ENCODE data around the gene FBH1. TPM values are rescaled to one million over a fixed set of nuclear protein-coding genes. Genes with fewer than 3 reads are reported as not detected.
"Not testable (repeated sequence)": the region's sequence is repeated elsewhere in the genome, so short reads cannot be mapped to it uniquely, and the experiment has no call there.

FBH1 gene
- 70.8 TPM for total RNA-seq

- DNase-seq (ENCODE audit: low spot score): peak; percentile 99
Observed at GRCh38 chr10:5889624-5890451, at the start of gene FBH1, which contains the start of gene ANKRD16. Gene FBH1, plus strand, starts transcription at chr10:5890243. Its CDS starts 103 bp downstream, at chr10:5890346. Gene ANKRD16, minus strand, starts transcription at chr10:5889893. Its CDS starts 539 bp downstream, at chr10:5889354.

- no peak for DNase-seq (ENCODE audit: low spot score)
Observed at GRCh38 chr10:5840314-5841307, 49.4 kb upstream of the FBH1 start.

DNA sequence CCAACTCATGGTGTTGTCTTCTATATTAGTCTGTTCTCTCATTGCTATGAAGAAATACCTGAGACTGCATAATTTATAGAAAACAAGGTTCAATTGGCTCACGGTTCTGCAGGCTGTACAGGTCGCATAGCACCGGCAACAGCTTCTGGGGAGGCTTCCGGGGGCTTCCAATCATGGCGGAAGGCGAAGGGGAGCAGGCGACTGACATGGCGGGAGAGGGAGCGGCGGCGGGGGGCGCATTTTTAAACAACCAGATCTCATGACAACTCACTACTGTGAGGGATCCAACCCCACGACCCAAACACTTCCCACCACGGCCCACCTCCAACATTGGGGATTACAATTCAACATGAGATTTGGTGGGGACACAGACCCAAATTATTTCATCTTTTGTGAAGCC, 48.1 kb upstream of the FBH1 start:
- DNase-seq (ENCODE audit: low spot score): no peak

DNA sequence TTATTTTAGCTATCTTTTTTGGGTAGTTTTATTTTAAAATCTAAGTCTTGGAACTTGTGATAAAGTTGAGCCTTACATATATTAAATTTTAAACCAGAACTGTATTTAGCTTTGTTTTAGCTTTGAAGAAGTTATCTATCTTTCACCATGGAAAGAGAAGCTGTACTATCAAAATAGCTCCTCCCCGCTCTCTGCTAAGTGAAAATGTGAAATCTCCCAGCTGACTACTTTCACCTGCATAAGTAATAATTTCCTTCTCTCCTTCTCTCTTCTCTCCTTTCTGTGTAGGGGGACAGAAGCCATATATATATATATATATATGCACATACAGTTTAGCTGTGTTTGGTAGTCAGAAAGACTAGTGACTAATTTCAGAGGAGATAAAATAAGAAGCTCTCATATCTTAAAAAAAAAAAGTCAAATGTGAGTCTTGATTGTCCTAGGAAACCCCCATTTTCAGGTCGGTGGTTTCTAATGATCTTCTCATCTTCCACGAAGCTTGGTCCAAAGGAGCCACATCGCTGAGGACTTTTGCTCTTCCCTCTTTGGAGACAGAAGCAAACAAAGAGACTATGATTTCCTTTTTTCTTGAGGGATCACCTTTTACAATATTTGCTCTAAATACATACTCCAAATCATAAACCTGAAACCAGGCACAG, 46.2 kb upstream of the FBH1 start:
- DNase-seq (ENCODE audit: low spot score): no peak

DNA sequence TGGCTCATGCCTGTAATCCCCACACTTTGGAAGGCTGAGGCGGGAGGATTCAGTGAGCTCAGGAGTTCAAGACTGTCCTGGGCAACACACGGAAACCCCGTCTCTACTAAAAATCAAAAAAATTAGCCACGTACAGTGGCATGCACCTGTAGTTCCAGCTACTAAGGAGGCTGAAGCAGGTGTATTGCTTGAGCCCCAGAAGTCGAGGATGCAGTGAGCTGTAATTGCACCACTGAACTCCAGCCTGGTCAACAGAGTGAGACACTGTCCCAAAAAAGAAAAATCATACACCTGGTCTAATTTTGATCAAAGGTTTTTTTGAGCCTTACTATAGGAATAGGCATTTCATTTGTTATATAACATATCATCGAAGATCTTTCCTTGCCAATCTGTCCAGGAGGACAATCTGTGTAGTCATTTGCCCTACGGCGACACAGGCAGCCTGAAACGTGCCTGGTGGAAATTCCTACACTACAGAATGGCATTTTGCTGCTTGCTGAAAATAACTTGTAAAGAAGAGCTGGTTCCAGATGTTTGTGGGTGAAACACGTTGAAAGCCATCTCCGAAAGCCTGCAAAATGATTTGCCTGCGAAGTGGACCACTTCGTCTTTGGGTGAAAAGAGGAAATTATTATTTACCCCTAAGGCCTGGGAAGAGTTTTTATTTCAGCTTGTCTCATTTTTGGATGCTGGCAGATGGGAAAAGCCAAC, 45.5 kb upstream of the FBH1 start:
- no peak for DNase-seq (ENCODE audit: low spot score)

DNA sequence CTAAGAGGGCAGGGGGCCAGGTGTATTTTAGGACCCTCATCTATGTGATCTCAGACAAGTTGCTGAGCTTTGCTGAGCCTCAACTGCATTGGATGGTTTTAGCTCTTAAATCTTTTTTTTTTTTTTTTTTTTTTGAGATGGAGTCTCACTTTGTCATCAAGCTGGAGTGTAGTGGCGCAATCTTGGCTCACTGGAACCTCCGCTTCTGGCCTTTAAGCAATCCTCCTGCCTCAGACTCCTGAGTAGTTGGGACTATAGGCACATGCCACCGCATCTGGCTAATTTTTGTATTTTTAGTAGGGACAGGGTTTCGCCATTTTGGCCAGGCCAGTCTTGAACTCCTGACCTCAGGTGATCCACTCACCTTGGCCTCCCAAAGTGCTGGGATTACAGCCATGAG, 43.4 kb upstream of the FBH1 start:
- not testable (repeated sequence) for DNase-seq (ENCODE audit: low spot score)

DNA sequence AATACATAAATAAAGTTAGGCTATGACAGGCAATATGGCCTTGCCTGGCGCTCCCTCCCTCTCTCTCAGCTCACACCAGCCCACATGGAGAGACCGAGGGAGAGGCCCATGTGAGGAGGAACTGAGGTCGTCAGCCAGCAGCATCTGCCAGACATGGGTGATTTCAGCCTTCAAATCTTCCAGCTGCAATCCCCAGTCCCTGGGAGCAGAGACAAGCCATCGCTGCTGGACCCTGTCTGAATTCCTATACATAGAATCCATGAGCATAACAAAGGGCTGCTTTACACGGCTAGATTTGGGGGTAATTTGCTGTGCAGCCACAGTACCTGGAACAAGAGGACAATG, 35.9 kb upstream of the FBH1 start:
- no peak for DNase-seq (ENCODE audit: low spot score)

DNA sequence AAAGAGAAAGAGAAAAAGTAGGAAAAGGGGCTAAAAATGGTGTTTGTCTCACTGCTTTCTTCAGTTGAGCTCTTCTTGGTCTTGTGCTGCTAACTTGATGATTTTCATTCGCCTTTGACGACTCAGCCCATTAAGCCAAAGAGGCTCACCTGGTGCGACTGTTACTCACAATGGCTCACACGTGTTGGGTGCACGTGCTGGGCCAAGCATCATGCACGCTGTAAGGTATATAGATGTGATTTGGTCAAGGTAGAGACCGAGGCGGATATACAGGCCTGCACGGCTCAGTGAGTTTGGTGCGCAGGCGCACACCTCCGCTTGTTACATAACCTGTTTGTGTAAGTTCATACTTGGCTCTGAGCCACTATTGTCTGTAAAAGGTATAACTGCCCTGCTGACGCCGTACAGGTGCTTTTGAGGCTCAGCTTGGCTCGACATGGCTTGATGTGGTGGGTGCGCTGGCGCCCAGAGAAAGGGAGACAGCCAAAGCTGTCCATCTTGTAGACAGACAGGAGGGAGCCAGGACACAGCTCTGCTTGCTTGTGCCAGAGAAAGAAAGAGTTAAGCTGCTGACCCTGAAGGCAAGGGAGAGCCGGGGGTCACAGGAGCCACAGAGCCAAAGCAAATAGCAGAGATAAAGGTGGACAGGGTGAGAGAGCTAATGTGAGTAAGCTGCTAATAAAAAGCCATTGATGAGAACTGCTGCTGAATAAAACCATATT, 33.9 kb upstream of the FBH1 start:
- no peak for DNase-seq (ENCODE audit: low spot score)

GRCh38 chr10:5856701-5857004, 33.4 kb upstream of the FBH1 start:
- DNase-seq (ENCODE audit: low spot score): no peak

DNA sequence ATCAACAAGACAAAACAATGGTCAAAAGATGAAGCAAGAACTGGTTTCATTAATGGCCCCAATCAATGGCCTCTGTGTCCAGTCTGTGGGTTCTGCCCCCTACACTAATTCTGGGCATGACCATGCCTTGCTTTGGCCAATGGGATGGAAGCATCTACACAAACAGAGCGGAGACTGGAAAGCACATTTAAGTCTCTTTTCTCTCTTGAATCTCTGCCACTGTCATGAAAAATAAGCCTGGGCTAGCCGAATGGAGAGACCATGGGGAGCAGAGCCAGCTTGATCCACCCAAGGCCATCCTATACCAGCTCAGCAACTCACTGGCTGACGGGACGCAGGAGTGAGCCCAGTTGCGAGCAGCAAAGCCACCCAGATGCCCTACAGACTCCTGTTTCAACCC, 31.2 kb upstream of the FBH1 start:
- no peak for DNase-seq (ENCODE audit: low spot score)

GRCh38 chr10:5860066-5860465, 30.0 kb upstream of the FBH1 start:
- no peak for DNase-seq (ENCODE audit: low spot score)

DNA sequence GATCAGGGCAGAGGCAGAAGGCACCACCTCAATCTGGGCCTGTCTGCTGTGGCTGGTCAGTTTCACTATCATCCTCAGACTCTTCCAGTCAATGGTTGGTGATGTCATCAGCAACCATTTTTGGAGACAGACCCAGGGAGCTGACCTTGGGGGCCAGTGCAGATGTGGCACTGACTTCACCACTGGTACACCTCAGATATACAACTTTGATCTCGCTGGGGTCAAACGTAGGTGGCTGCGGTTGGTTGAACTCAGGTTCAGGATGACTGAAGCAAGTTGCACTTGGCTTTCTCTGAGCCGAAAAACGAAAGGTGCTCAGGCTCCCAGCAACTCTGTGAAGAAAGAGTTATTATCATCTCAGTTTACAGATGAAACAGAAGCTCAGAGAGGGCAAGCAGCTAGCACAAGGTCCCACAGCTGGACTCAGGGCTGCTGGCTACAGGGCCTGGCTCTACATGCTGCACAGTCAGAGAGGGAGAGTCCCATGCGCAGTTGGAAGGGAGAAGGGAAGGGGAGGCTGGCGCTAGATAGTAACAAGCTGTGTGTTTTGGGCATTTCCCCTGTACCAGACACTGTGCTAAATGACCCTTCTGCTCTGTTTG, 27.6 kb upstream of the FBH1 start:
- no peak for DNase-seq (ENCODE audit: low spot score)

DNA sequence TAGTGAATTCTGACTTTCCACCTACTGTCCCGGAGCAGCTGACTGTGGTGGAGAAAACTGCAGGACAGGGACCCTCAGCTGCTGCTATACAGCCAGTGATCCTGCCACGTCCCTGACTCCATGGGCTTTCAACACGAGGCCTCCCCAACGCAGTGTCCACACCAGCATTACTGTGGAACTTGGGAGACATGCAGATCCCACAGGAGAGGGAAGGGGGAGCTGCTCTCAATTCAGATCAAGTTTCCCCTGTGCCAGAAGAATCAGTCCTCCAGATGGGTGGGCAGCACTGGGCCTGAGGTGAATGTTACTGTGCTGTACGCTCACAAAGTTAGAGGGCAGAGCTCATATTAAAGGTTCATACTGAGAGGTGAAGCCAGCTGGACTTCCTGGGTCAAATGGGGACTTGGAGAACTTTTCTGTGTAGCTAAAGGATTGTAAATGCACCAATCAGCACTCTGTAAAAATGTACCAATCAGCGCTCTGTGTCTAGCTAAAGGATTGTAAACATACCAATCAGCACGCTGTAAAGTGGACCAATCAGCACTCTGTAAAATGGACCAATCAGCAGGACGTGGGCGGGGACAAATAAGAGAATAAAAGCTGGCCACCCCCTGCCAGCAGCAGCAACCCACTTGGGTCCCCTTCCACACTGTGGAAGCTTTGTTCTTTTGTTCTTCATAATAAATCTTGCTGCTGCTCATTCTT, 26.9 kb upstream of the FBH1 start:
- DNase-seq (ENCODE audit: low spot score): not testable (repeated sequence)

- DNase-seq (ENCODE audit: low spot score): not testable (repeated sequence)
Observed at GRCh38 chr10:5866451-5867081, 23.5 kb upstream of the FBH1 start.

DNA sequence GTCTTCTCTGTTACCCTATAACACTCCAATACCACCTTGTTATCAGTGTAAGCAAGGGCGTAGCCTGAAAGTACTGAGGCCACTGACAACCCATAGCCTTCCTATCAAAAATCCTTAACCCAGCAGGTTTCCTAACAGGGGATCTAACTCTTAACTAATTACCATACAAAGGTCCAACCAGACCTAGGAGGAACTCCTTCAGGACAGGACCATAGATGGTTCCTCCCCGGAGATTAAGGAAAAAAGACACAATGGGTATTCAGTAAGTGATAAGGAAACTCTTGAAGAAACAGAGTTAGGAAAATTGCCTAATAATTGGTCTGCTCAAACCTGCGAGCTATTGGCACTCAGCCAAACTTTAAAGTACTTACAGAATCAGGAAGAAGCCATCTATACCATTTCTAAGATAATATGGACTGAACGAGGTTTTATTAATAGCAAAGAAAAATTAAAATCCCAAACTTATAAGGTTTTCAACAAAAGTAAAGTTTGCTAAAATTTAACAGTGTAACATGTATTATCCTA, 22.9 kb upstream of the FBH1 start:
- not testable (repeated sequence) for DNase-seq (ENCODE audit: low spot score)

DNA sequence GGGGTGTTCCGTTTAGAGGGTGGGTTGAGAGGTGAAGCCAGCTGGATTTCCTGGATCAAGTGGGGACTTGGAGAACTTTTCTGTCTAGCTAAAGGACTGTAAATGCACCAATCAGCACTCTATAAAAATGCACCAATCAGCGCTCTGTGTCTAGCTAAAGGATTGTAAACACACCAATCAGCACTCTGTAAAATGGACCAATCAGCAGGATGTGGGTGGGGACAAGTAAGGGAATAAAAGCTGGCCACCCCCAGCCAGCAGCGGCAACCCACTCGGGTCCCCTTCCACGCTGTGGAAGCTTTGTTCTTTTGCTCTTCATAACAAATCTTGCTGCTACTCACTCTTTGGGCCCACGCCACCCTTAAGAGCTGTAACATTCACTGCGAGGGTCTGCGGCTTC, 21.7 kb upstream of the FBH1 start:
- DNase-seq (ENCODE audit: low spot score): not testable (repeated sequence)

DNA sequence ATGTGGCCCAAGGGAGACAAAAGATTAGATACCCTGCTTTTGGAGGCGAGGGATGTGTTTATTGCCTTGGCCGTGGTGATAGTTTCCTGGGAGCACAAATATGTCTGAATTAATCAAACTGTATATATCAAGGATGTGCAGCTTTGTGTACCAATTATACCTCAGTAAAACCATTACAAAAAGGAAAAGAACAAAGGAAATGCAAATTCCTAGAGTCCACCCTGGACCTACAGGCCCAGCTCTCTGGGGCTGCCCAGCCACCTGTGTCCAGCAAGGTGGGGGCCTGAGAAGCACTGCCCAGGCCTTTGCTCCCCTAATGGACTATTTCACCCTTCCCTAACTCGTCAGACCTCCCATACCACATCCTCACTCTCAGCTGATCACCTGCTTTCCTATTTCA, 20.9 kb upstream of the FBH1 start:
- no peak for DNase-seq (ENCODE audit: low spot score)

DNA sequence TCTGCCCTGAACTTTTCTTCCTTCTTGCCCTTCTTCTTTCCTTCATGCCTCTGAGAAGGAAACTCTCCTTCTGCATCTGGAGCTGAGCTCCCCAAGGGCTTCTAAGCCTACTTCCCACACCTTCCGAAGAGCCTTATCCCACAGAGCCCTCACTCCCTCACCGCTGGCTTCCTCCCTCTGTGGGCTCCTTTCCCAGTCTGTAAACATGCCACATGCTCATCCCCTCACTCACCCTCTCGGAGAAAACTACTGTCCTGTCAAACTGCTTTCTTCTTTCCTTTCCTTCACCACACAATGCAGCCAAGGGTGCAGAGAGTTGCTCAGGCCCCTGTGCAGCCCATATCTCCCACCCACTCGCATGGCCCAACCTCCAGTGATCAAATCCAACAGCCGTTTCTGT, 18.4 kb upstream of the FBH1 start:
- no peak for DNase-seq (ENCODE audit: low spot score)

- DNase-seq (ENCODE audit: low spot score): peak; percentile 77
Observed at GRCh38 chr10:5873515-5873995, 16.5 kb upstream of the FBH1 start.
